Testis (tissue), 2 donors: Measurements from ENCODE around the gene VAT1.

ENCODE experiments used
- CTCF ChIP-seq, 3 experiments: fragments of 450-650 bp in 2 of 3; fragments of 200-600 bp in 1 of 3; sonication (generic) in 1 of 3; IDR thresholded peaks; one replicate each; pipeline ENCODE4 v1.5.1; 2016 to 2019; ENCODE audit warnings: antibody characterized with exemption in 3 of 3, mild to moderate bottlenecking in 2 of 3, moderate library complexity in 1 of 3
- POLR2A ChIP-seq: fragments of 450-650 bp; IDR thresholded peaks from one replicate; pipeline ENCODE4 v1.6.1; 2017; ENCODE audit warnings: antibody characterized with exemption, mild to moderate bottlenecking, moderate library complexity

GRCh38 chr17:43025766-43026537, 3.8 kb upstream of the VAT1 start:
- TF ChIP-seq CTCF (IDR thresholded peaks at IDR 0.05) (no peak), POLR2A (no peak)
